K562 (cell line): Measurements from ENCODE around the gene COL4A1. TPM values are rescaled to one million over a fixed set of nuclear protein-coding genes. Genes with fewer than 3 reads are reported as not detected.

Experiments used
- ATAC-seq: fragments of 200-7000 bp; cut with Tn5 transposase; 3 replicates; pipeline ENCODE4 v1.9.1; 2020; ENCODE audit warnings: moderate library complexity
- BruUV-seq: library from RNA; stranded (reverse); fragments of 400-500 nt; replicated peaks from 2 replicates; lab custom pipeline; 2021; lab: Mats Ljungman, UMichigan
- CTCF ChIA-PET: fragments of 300-600 bp; formaldehyde crosslinking; extraction: SDS; loops from one replicate; lab custom pipeline; 2021; ENCODE audit warnings: low intra/inter-chr PET ratio; lab: Yijun Ruan, JAX
- POLR2A ChIA-PET: fragments of 300-600, 350-650 bp; sonication (Branson Sonifier 250); formaldehyde crosslinking; extraction: SDS; loops from one replicate; lab custom pipeline; 2021; ENCODE audit warnings: antibody characterized with exemption, inconsistent platforms; lab: Yijun Ruan, JAX
- DNase-seq, 4 experiments: peaks; one replicate each; pipeline versions ENCODE4 v3.0.0 to v3.0.0-alpha.2; 2011 to 2018; ENCODE audit warnings: low spot score in 3 of 4, mixed read lengths in 3 of 4; ENCODE audit errors: extremely low read depth in 1 of 4
- FAIRE-seq: peaks from 2 replicates; lab custom pipeline; 2011; peaks lifted over from hg19 to GRCh38; lab: Jason Lieb, UNC
- H2AFZ ChIP-seq: 2 replicates; pipeline ENCODE4 v1.6.0; 2011; ENCODE audit warnings: low read depth, low read length, control low read depth, inconsistent platforms
- H3K27ac ChIP-seq: fragments of 200-600 bp; 3 replicates; pipeline ENCODE4 v1.8.0; 2011; ENCODE audit warnings: low read depth, mild to moderate bottlenecking, control low read depth, inconsistent platforms, low read length, moderate library complexity, mixed read lengths; ENCODE audit errors: extremely low read depth
- H3K27me3 ChIP-seq, 2 experiments: fragments of 300-600 bp in 1 of 2; 2 replicates in 1 of 2; 3 replicates in 1 of 2; pipeline versions ENCODE4 v1.6.0 to v1.8.0; 2011; ENCODE audit warnings: inconsistent platforms in 2 of 2, low read length in 2 of 2, mild to moderate bottlenecking in 1 of 2, mixed read lengths in 1 of 2, moderate library complexity in 1 of 2; ENCODE audit not compliant: control insufficient read depth in 2 of 2, insufficient read depth in 2 of 2
- H3K36me3 ChIP-seq: fragments of 300-600 bp; 3 replicates; pipeline ENCODE4 v1.8.0; 2011; ENCODE audit warnings: mild to moderate bottlenecking, low read length, inconsistent platforms; ENCODE audit not compliant: control insufficient read depth, insufficient read depth
- H3K4me1 ChIP-seq, 2 experiments: fragments of 200-600 bp in 1 of 2; replicated peaks in 1 of 2; 2 replicates in 1 of 2; 3 replicates in 1 of 2; pipeline versions ENCODE4 v1.5.1 to v1.8.0; 2011; ENCODE audit warnings: inconsistent platforms in 2 of 2, low read length in 2 of 2, mild to moderate bottlenecking in 1 of 2, mixed read lengths in 1 of 2, moderate library complexity in 1 of 2; ENCODE audit not compliant: control insufficient read depth in 2 of 2, insufficient read depth in 2 of 2
- H3K4me2 ChIP-seq: 2 replicates; pipeline ENCODE4 v1.6.1; 2011; ENCODE audit warnings: low read length, control low read depth, inconsistent platforms, mixed read lengths; ENCODE audit not compliant: insufficient read depth
- H3K4me3 ChIP-seq: fragments of 200-600 bp; sonication (generic), shearing (Covaris generic); 2 replicates; pipeline ENCODE4 v1.5.1; 2016; ENCODE audit warnings: control low read depth, inconsistent platforms
- H3K79me2 ChIP-seq: fragments of 200-600 bp; 3 replicates; pipeline ENCODE4 v1.8.0; 2011; ENCODE audit warnings: low read length, inconsistent platforms; ENCODE audit not compliant: control insufficient read depth, insufficient read depth
- H3K9ac ChIP-seq, 2 experiments: 2 replicates each; pipeline versions ENCODE4 v1.6.0 to v1.6.1; 2011; ENCODE audit warnings: low read depth in 2 of 2, low read length in 2 of 2, control low read depth in 1 of 2, inconsistent platforms in 1 of 2, mild to moderate bottlenecking in 1 of 2, mixed read lengths in 1 of 2; ENCODE audit not compliant: insufficient read depth in 1 of 2
- H3K9me1 ChIP-seq: one replicate; pipeline ENCODE4 v1.6.0; 2011; ENCODE audit warnings: inconsistent platforms, mild to moderate bottlenecking, low read length, moderate library complexity; ENCODE audit not compliant: control insufficient read depth, insufficient read depth
- H3K9me3 ChIP-seq: replicated peaks from 2 replicates; pipeline ENCODE4 v1.5.1; 2011; ENCODE audit warnings: low read depth, low read length, inconsistent platforms; ENCODE audit not compliant: control insufficient read depth, insufficient read depth
- H4K20me1 ChIP-seq: replicated peaks from 2 replicates; pipeline ENCODE4 v1.6.1; 2011; ENCODE audit warnings: low read length, inconsistent platforms, mixed read lengths; ENCODE audit not compliant: control insufficient read depth, insufficient read depth
- ETS2 ChIP-seq: IDR thresholded peaks from 2 replicates; pipeline ENCODE4 v1.6.1; 2016; ENCODE audit warnings: borderline replicate concordance, missing genetic modification characterization, mild to moderate bottlenecking, moderate library complexity, missing compliant biosample characterization; ENCODE audit not compliant: poor library complexity, severe bottlenecking
- GABPA ChIP-seq: fragments of 200-800 bp; sonication (Bioruptor generic); conservative IDR thresholded peaks from 2 replicates; pipeline ENCODE4 v1.6.1; 2016; ENCODE audit warnings: low read depth, missing genetic modification characterization, missing compliant biosample characterization
- GTF2A2 ChIP-seq: IDR thresholded peaks from 2 replicates; pipeline ENCODE4 v1.6.1; 2016; ENCODE audit warnings: mild to moderate bottlenecking, missing genetic modification characterization, missing compliant biosample characterization
- L3MBTL2 ChIP-seq: fragments of 450-650 bp; IDR thresholded peaks from 2 replicates; pipeline ENCODE4 v1.6.1; 2016; ENCODE audit warnings: mild to moderate bottlenecking, moderate library complexity
- ZFP36 ChIP-seq: fragments of 150-350 bp; IDR thresholded peaks from 2 replicates; pipeline ENCODE4 v1.6.1; 2018; ENCODE audit warnings: low read length, low read depth; ENCODE audit not compliant: partially characterized antibody
- ZNF23 ChIP-seq: fragments of 250-450 bp; sonication (Bioruptor Pico); IDR thresholded peaks from 2 replicates; pipeline ENCODE4 v1.4.0; 2020; ENCODE audit warnings: mild to moderate bottlenecking
- ZNF551 ChIP-seq: fragments of 250-450 bp; sonication (Bioruptor Pico); IDR thresholded peaks from 2 replicates; pipeline ENCODE4 v1.5.0; 2021; ENCODE audit warnings: mild to moderate bottlenecking, moderate library complexity
- WGBS: fragments of 100-300 bp; shearing (Covaris generic); methylation state at CpG from one replicate; pipeline ENCODE4 v1.1.6; 2016; ENCODE audit warnings: low coverage, mixed read lengths; ENCODE audit not compliant: insufficient coverage; ENCODE audit errors: missing lambda C conversion rate; 5-methylcytosine and 5-hydroxymethylcytosine counted together
- in situ Hi-C: fragments of 300-500 bp; cut with MboI; formaldehyde crosslinking; loops from 4 replicates; pipeline ENCODE4 v1.15.0; 2018; ENCODE audit warnings: inconsistent platforms, mixed read lengths
- intact Hi-C: fragments of 100-400 bp; cut with micrococcal nuclease; formaldehyde crosslinking; loops from 2 replicates; pipeline ENCODE4 v1.14.2; 2022
- polyA plus RNA-seq, 8 experiments: library from polyadenylated mRNA; depleted of rRNA in 4 of 8; stranded (reverse) in 5 of 8; unstranded in 3 of 8; fragments of >200 nt; fragmentation: Nextera tagmentation in 2 of 8; fragmentation: Illumina TruSeq in 1 of 8; extraction: Ambion mirVana in 2 of 8; extraction: Trizol in 1 of 8; gene quantifications; 2 replicates each; pipeline versions ENCODE4 v1.2.1 to v1.2.3, GENCODE V29; 2011 to 2014; ENCODE audit warnings: inconsistent platforms in 1 of 8, missing spikeins in 1 of 8
- total RNA-seq, 7 experiments: library from RNA; depleted of rRNA in 6 of 7; stranded (reverse); fragments of >200 nt in 6 of 7; fragmentation: Illumina TruSeq in 2 of 7; extraction: Trizol in 2 of 7; gene quantifications; 2 replicates each; pipeline versions ENCODE4 v1.2.1 to v1.2.3, GENCODE V29; 2011 to 2021; ENCODE audit warnings: low replicate concordance in 1 of 7
- TF ChIP-seq, protein P1 (sequence below): fragments of 450-650 bp; conservative IDR thresholded peaks from 2 replicates; pipeline ENCODE4 v1.6.1; 2016; ENCODE audit warnings: missing genetic modification characterization, low read depth, mild to moderate bottlenecking, control low read depth, missing compliant biosample characterization
- TF ChIP-seq, protein P2 (sequence below): fragments of 450-650 bp; IDR thresholded peaks from 2 replicates; pipeline ENCODE4 v1.6.1; 2018; ENCODE audit warnings: mild to moderate bottlenecking, low read depth; ENCODE audit not compliant: partially characterized antibody
- TF ChIP-seq, protein P3 (sequence below), 2 experiments: fragments of 450-650 bp; IDR thresholded peaks; 2 replicates each; pipeline ENCODE4 v1.6.1; 2016

Gene COL4A1
- total and polyA plus RNA-seq, 9 of the 15 experiments (the other 6 are each of a cell fraction or from before 2014, with no cell fraction given): 0.35 TPM; not detected in 8

DNA sequence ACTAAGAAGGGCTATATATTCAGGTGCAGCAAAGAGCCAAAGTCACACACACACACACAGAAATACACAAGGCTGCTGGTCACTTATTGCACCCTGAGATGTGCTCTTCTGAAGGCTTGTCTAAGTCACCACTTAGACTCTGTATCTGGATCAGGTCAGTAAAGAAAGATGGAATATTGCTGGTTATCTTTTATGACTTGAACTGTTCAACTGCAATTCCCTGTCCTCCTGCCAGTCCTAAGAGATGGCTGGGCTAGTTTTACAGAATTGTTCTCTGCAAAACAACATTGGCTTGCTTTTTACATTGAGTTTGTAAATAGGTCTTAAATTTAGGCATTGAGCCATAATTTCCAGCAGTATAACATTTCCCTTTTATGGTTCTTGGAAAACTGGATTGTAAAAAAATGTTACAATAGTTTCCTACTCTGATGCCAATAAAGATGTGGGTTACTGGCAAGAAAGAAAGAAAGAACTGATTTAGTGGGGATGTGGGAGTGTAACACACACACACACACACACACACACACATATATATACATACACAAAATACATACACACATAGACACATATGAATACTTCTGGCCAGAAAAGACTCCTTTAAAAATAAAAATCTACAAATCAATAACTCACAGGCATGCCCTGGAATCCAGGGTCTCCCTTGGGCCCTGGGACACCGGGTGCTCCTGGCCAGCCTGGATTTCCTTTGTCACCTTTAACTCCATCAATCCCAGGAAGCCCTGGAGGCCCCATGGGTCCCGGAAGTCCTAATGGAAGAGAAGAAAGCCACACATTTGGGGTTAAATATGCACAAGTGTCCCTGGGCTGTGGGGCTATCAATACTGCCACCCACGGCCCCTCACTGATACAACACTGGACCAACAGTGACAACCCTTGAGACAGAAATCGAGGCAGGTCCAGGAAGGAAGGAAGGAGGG lies 137.7 kb downstream of the COL4A1 start:
- Histone ChIP-seq H3K27ac (no peak overlapping the region), H3K4me1 (no peaks in the 10 kb centered on the region), H3K27me3 (peaks cover 0 to 9% of the 10 kb centered on the region in 2 experiments; a peak in 2 of 5 replicates), H3K4me2 (no peak overlapping the region), H3K79me2 (no peaks in the 10 kb centered on the region), H3K9me1 (no peaks in the 10 kb centered on the region), H3K4me3 (no peak overlapping the region), H3K9me3 (no peaks in the 10 kb centered on the region), H2AFZ (no peak overlapping the region), H3K36me3 (no peaks in the 10 kb centered on the region), H3K9ac (no peak overlapping the region), H4K20me1 (no peaks in the 10 kb centered on the region)
- WGBS: 0% methylated on average over 3 of the region's 4 CpGs
- ChIA-PET POLR2A (no interaction called here), CTCF (no interaction called here)
- FAIRE-seq (no peak), ATAC-seq (no peak), DNase-seq (no peak)
- TF ChIP-seq ZFP36 (no peak), GTF2A2 (tag) (no peak), ZNF551 (CRISPR knock-in tag) (no peak), ZNF23 (CRISPR knock-in tag) (no peak), ETS2 (tag) (no peak), L3MBTL2 (no peak), GABPA (tag) (no peak)
- TF ChIP-seq, protein P1, sequence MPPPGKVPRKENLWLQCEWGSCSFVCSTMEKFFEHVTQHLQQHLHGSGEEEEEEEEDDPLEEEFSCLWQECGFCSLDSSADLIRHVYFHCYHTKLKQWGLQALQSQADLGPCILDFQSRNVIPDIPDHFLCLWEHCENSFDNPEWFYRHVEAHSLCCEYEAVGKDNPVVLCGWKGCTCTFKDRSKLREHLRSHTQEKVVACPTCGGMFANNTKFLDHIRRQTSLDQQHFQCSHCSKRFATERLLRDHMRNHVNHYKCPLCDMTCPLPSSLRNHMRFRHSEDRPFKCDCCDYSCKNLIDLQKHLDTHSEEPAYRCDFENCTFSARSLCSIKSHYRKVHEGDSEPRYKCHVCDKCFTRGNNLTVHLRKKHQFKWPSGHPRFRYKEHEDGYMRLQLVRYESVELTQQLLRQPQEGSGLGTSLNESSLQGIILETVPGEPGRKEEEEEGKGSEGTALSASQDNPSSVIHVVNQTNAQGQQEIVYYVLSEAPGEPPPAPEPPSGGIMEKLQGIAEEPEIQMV (tag): no peak
- TF ChIP-seq, protein P2, sequence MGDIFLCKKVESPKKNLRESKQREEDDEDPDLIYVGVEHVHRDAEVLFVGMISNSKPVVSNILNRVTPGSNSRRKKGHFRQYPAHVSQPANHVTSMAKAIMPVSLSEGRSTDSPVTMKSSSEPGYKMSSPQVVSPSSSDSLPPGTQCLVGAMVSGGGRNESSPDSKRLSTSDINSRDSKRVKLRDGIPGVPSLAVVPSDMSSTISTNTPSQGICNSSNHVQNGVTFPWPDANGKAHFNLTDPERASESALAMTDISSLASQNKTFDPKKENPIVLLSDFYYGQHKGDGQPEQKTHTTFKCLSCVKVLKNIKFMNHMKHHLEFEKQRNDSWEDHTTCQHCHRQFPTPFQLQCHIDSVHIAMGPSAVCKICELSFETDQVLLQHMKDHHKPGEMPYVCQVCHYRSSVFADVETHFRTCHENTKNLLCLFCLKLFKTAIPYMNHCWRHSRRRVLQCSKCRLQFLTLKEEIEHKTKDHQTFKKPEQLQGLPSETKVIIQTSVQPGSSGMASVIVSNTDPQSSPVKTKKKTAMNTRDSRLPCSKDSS: no peak
- TF ChIP-seq, protein P3, sequence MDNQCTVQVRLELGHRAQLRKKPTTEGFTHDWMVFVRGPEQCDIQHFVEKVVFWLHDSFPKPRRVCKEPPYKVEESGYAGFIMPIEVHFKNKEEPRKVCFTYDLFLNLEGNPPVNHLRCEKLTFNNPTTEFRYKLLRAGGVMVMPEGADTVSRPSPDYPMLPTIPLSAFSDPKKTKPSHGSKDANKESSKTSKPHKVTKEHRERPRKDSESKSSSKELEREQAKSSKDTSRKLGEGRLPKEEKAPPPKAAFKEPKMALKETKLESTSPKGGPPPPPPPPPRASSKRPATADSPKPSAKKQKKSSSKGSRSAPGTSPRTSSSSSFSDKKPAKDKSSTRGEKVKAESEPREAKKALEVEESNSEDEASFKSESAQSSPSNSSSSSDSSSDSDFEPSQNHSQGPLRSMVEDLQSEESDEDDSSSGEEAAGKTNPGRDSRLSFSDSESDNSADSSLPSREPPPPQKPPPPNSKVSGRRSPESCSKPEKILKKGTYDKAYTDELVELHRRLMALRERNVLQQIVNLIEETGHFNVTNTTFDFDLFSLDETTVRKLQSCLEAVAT (IDR thresholded peaks at IDR 0.05): no peak
- intact Hi-C loops: no loop called here
- in situ Hi-C loops: no loop called here
- BruUV-seq: no TSS peak
